GM19397 (cell line): Measurements from ENCODE around the gene PHACTR4.
"Not testable (repeated sequence)": the region's sequence is repeated elsewhere in the genome, so short reads cannot be mapped to it uniquely, and the experiment has no call there.

Experiments
- ATAC-seq: cut with Tn5 transposase; IDR thresholded peaks from one replicate; pipeline ENCODE4 v1.9.1; 2021; ENCODE audit warnings: mild to moderate bottlenecking, moderate library complexity; ENCODE audit not compliant: unreplicated experiment

PHACTR4 gene

DNA sequence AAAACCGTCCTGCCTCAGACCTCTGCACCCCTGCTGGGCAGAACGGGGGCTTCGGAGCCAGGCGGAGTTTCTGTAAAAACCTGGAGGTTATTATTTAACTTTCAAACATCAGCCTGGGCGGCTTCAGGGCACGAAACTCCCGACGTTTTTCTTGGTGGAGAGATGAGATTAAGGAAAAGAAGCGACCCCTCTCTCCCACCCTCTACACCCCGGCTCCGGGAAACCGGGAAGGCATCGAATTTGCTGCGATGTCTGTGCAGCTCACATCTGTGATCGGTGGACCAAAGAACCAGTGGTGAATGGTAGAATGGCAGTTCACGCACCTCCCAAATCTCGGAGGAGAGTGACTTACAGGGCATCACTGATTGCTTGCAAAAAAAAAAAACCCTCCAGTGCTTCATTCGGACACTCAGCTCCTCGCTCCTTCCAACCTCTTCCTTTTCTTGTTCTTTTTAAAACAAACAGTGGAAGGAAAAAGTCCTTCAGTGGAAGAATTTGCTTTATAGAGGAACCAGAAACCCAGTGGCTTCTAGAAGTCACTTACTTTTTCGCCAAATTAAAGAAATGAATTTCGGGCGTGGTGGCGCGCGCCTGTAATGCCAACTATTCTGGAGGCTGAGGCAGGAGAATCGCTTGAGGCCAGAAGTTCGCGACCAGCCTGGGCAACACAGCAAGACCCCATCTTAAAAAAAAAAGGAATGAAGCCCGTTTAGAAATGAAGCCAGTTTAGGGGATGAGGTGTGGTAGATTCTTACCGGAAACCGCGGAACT is 884 bp downstream of the PHACTR4 start:
- no peak for ATAC-seq

GRCh38 chr1:28371010-28371377 is 1.5 kb downstream of the PHACTR4 start:
- ATAC-seq: no peak

GRCh38 chr1:28373450-28373849 is 3.9 kb downstream of the PHACTR4 start:
- ATAC-seq: not testable (repeated sequence)

DNA sequence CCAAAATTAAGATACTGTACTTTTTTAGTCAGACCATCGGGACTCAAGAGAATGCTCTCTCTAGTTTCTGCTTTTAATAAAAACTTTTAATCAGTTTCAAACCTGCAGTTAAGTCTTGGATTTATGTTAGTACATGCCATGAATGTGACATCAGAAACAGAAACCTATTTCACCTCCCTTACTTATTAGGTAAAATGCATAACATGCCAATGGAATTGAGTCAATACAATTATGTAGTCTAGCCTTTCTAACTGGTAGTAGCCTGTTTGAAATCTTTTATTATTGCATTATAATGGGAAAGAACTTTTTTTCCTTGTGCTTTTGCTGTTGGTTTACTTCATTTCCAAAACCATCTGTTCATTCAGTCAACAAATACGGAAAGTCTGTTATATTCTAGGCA is 4.8 kb downstream of the PHACTR4 start:
- no peak for ATAC-seq

DNA sequence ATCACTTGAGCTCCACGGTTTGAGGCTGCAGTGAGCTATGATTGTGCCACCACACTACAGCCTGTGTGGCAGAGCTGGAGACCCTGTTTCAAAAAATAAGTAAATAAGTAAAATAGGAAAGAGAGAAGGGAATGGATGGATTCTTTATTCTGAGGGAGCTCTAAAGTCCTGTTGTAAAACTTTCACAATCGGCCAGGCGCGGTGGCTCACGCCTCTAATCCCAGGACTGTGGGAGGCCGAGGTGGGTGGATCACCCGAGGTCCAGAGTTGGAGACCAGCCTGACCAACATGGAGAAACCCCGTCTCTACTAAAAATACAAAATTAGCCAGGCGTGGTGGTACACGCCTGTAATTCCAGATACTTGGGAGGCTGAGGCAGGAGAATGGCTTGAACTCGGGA is 6.1 kb downstream of the PHACTR4 start:
- not testable (repeated sequence) for ATAC-seq

DNA sequence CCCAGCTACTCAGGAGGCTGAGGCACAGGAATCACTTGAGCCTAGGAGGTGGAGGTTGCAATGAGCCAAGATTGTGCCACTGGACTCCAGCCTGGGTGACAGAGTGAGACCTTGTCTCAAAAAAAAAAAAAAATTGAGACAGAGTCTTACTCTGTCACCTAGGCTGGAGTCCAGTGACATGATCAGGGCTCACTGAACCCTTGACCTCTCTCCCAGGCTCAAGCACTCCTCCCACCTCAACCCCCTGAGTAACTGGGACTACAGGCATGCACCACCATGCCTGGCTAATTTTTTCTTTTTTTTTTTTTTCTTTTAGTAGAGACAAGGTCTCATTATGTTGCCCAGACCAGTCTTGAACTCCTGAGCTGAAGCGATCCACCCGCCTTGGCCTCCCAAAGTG is 6.7 kb downstream of the PHACTR4 start:
- not testable (repeated sequence) for ATAC-seq

- no peak for ATAC-seq
Observed at GRCh38 chr1:28378906-28379305, 9.4 kb downstream of the PHACTR4 start.

DNA sequence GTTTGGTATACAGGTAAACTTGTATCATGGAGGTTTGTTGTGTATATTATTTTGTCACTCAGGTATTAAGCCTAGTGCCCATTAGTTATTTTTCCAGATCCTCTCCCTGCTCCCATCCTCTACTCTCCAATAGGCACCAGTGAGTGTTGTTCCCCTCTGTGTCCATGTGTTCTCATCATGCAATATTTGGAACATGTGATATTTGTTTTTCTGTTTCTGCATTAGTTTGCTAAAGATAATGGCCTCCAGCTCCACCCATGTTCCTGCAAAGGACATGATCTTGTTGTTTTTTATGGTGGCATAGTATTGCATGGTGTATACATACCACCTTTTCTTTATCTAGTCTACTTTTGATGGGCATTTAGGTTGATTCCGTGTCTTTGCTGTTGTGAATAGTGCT is 10.9 kb downstream of the PHACTR4 start:
- ATAC-seq: no peak

DNA sequence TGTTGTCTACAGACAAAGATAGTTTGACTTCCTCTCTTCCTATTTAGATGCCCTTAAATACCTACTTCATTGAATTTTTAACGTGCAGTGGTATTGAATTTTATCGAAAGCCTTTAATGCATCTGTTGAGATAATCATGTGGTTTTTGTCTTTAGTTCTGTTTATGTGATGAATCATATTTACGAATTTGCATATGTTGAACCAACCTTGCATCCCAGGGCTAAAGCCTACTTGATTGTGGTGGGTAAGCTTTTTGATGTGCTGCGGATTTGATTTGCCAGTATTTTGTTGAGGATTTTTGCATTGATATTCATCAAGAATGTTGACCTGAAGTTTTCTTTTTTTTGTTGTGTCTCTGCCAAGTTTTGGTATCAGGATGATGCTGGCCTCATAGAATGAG is 14.2 kb downstream of the PHACTR4 start:
- not testable (repeated sequence) for ATAC-seq

GRCh38 chr1:28392027-28392652 is 22.6 kb downstream of the PHACTR4 start:
- no peak for ATAC-seq

- ATAC-seq: no peak
Observed at GRCh38 chr1:28394136-28394535, 24.6 kb downstream of the PHACTR4 start.

DNA sequence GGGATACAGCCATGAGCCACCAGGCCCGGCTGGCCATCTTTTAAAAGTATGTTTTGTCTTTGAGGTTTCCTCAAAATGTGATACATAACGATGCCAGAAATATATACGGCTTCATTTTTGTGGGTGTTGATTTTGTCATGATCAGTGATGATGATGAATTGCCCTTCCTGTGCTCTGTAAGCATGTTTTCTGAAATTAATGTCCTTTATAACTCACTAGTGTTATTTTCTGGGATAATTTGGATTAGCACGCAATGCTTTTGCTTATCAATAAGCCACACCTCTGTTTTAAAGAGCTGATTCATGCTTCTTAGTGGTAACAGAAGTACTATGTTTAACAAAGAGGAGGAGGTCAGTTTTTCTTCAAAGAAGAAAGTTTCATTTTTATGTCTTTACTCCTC is 25.6 kb downstream of the PHACTR4 start:
- ATAC-seq: no peak

- no peak for ATAC-seq
Observed at GRCh38 chr1:28401760-28402159, 32.2 kb downstream of the PHACTR4 start.

DNA sequence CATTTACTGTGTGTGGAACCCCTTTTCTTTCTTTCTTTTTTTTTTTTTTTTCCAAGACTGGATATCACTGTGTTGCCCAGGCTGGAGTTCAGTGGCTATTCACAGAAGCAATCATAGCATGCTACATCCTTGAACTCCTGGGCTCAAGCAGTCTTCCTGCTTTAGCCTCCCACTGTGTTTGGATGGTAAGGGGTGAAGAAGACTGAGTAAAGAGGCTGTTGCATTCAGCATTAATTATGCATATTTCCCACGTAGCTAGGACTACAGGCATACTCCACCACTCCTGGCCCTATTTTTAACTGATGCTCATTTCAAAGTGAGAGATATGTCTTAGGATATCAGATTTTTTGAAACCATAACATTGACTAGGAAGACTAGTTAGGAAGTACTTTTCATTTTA is 39.5 kb downstream of the PHACTR4 start:
- no peak for ATAC-seq

DNA sequence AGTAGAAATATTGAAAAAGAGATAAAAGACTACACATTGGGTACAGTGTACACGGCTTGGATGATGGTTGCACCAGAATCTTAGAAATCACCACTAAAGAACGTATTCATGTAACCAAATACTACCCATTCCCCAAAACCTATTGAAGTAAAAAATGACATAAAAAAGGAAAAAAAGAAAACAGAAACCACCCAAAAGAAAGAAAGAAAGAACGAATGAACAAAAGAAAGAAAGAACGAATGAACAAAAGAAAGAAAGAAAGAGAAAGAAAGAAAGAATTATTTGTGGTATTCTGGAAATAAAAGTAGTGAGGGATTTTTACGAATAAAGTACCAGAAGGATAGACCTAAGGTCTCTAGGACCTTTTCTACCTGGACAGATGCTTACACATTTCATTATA is 42.1 kb downstream of the PHACTR4 start:
- ATAC-seq: no peak

- ATAC-seq: no peak
Observed at GRCh38 chr1:28412731-28413130, 43.2 kb downstream of the PHACTR4 start.

- ATAC-seq: no peak
Observed at GRCh38 chr1:28416509-28417194, 47.1 kb downstream of the PHACTR4 start.

- no peak for ATAC-seq
Observed at GRCh38 chr1:28417441-28417922, 47.9 kb downstream of the PHACTR4 start.

DNA sequence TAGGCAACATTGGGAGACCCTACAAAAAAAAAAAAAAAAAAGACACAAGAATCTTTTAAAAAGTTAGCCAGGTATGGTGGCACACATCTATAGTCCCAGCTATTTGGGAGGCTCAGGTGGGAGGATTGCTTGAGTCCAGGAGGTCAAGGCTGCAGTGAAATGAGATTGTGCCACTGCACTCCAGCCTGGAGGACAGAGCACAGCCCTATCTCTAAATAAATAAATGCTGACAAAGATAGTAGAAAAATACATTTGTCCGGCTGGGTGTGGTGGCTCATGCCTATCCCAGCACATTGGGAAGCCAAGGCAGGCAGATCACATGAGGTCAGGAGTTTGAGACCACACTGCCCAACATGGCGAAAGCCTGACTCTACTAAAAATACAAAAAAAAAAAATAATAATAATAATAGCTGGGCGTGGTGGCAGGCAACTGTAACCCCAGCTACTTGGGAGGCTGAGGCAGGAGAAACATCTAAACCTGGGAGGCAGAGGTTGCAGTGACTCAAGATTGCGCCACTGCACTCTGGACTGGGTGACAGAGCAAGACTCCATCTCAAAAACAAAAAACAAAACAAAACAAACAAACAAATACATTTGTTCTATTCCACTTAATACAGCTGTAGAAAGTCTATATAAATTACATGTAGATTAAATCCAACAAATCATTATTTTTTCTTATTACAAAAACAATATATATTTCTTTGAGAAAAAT is 48.5 kb downstream of the PHACTR4 start:
- no peak for ATAC-seq

DNA sequence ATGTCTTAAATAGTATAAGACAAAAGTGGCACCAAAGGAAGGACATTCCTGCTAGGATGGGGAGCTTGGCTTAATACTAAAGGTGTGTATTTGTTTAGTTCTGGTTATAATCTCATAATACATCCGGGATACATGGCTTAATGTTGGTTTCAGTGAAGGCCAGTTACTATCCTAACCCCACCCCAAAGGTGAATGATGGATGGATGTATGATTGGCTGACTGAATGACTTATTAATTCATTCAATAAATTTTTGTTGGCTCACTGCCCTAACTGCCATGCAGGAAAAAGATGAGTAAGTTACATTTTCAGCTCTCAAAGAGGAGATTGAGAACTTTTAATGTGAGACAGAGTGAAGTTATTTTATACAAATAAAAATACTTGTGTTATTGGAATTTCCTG is 52.2 kb downstream of the PHACTR4 start:
- ATAC-seq: no peak

- ATAC-seq: no peak
Observed at GRCh38 chr1:28426831-28427230, 57.3 kb downstream of the PHACTR4 start.
